ENCODE data around the gene CYSLTR2. TPM values are rescaled to one million over a fixed set of nuclear protein-coding genes. Genes with fewer than 3 reads are reported as not detected.
"Not testable (repeated sequence)": the region's sequence is repeated elsewhere in the genome, so short reads cannot be mapped to it uniquely, and the experiment has no call there.

CYSLTR2 gene
- polyA plus RNA-seq, 4 donors: 0.08 to 1.3 (median 0.38) TPM

DNA sequence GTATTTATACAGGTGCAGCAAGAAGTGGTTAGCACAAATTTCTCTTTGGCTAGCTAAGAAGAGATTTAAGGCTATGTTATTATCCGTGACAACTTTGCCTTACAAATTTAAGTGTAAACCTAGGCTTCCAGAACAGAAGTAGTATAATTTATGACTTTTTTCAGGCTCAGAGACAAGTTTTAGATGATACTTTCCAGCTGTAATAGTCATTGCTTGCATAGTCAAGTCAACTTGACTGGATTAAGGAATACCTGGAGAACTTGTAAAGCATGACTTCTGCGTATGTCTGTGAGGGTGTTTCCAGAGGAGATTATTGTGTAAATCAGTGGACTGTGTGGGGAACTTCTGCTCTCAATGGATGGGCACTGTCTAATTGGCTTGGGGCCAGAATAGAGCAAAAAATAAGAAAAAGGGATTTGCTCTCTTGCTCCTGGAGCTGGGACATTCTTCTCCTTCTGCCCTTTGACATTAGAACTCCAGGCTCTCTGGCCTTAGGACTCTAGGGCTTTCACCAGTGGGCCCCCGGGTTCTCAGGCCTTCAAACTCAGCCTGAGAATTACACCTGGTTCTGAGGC is 33.0 kb downstream of the CYSLTR2 start:
- DNase-seq (ENCODE audit: low read depth in 4 of 4, low spot score in 3 of 4): peak; percentile 6 to 23 (median 14)

- DNase-seq (ENCODE audit: low read depth in 4 of 4, low spot score in 3 of 4): no peak
These were observed 33.5 kb downstream of the CYSLTR2 start for GRCh38 chr13:48687249-48687648.

DNA sequence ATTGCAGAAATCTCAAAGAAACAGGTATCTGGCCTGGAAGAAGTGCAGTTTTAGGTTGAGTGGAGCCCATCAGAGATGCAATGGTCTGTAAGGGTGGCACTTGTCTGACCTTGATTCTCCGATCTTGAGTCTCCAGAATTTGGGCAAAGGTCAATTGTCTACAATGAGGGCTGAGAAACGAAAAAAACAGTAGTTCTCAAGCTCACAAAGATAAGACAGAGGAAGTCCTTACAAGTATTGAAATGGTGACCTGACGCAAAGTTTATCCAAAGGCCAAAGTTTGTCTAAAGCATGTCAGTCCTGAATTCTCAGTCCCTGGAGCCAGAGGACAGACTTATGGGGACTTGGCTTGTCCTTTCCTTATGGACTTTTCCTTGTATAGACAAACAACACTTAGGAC is 40.3 kb downstream of the CYSLTR2 start:
- no peak for DNase-seq (ENCODE audit: low read depth in 4 of 4, low spot score in 3 of 4)

DNA sequence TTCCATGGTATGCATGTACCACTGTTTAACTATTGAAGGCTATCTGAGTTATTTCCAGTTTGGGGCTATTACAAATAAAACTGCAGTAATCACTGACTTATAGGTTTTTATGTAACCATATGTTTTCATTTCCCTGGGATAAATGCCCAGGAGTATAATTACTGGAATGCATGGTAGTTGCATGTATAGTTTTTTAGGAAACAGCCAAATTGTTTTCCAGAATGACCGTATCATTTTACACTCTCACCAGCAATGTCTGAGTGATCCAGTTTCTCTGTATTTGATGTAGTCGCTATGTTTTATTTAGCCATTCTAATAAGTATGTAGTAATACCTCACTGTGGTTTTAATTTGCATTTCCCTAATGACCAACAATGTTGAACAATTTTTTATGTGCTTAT is 42.0 kb downstream of the CYSLTR2 start:
- no peak for DNase-seq (ENCODE audit: low read depth in 4 of 4, low spot score in 3 of 4)

DNA sequence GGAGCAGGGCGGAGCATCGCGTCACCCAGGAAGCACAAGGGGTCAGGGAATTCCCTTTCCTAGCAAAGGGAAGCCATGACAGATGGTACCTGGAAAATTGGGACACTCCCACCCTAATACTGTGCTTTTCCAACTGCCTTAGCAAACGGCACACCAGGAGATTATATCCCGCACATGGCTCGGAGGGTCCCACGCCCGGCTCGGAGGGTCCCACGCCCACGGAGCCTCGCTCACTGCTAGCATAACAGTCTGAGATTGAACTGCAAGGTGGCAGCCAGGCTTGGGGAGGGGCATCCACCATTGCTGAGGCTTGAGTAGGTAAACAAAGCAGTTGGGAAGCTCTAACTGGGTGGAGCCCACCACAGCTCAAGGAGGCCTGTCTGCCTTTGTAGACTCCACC is 42.9 kb downstream of the CYSLTR2 start:
- DNase-seq (ENCODE audit: low read depth in 4 of 4, low spot score in 3 of 4): not testable (repeated sequence)

DNA sequence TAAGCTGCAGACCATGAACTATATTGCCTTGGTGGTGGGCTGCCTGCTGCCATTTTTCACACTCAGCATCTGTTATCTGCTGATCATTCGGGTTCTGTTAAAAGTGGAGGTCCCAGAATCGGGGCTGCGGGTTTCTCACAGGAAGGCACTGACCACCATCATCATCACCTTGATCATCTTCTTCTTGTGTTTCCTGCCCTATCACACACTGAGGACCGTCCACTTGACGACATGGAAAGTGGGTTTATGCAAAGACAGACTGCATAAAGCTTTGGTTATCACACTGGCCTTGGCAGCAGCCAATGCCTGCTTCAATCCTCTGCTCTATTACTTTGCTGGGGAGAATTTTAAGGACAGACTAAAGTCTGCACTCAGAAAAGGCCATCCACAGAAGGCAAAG is 53.7 kb downstream of the CYSLTR2 start:
- no peak for DNase-seq (ENCODE audit: low read depth in 4 of 4, low spot score in 3 of 4)

GRCh38 chr13:48708764-48709163 is 55.0 kb downstream of the CYSLTR2 start:
- no peak for DNase-seq (ENCODE audit: low read depth in 4 of 4, low spot score in 3 of 4)

GRCh38 chr13:48709213-48709612 is 55.5 kb downstream of the CYSLTR2 start:
- no peak for DNase-seq (ENCODE audit: low read depth in 4 of 4, low spot score in 3 of 4)

DNA sequence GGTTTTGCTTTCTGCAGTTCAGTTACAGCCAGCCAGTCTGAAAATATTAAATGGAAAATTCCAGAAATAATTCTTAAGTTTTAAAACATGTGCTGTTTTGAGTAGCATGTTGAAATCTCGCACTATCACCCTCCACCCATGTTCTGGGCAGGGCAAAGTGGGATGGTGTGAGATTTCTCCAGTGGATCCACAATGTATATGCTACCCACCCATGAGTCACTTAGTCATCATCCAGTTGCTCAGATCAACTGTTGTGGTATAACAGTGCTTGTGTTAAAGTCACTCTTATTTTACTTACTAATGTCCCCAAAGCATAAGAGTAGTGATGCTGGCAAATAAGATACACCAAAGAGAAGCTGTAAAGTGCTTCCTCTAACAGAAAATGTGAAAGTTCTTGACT is 56.4 kb downstream of the CYSLTR2 start:
- DNase-seq (ENCODE audit: low read depth in 4 of 4, low spot score in 3 of 4): no peak

DNA sequence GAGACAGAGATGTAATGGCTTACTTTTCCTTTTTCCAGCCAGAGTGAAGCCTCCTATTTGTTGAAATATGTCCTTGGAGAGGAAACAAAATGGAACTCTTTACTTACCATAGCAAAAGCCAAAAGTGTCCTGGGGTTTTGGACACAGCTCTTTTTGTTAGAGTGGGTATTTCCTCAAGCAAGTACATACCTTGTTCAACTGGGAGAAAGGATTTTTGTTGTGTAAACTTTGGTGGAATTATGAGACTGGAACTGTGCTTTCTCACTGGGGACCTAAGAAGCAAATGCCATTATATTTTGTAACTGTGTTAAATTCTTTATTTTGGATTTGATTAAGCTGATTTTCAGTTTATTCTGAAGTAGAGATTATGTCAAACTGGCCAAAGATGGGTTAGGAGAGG is 58.4 kb downstream of the CYSLTR2 start:
- DNase-seq (ENCODE audit: low read depth in 4 of 4, low spot score in 3 of 4): no peak

- no peak for DNase-seq (ENCODE audit: low read depth in 4 of 4, low spot score in 3 of 4)
These were observed 62.2 kb downstream of the CYSLTR2 start for GRCh38 chr13:48715977-48716376.

DNA sequence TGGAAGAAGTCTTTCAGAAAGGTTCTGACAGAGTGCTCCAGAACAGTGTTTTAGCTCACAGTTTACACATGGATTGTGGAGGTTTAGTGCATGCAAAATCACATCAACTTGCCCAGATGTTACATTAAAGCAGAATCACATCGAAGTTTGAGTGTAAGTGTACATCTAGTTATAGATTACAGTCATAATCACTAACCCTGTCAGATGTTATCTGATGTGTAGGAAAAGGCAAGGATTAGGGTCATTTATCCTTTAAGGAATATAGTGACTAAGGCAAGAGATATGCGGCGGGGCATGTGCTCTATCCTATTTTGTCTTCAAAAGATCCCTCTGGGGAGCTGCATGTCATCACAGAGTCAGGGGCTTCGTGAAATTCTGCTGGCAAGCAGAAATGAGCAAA is 66.9 kb downstream of the CYSLTR2 start:
- no peak for DNase-seq (ENCODE audit: low read depth in 4 of 4, low spot score in 3 of 4)

DNA sequence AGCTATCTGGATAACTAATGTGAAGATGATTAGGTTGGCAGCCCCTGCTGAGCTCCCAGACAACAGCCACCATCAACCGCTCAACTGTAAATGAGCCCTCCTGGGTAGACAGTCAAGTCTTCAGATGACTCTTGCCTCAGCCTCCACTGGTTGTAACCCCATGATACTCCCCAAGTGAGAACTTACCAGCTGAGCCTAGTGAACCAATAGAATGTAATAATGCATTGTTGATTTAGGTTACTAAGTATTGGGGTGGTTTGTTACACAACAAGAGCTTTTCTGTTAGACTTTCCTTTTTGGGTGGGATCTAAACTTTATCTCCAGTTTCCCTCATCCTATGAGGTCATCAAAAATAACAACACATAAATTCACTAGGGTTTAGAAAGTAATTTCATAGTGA is 69.4 kb downstream of the CYSLTR2 start:
- DNase-seq (ENCODE audit: low read depth in 4 of 4, low spot score in 3 of 4): no peak

GRCh38 chr13:48725271-48725670 is 71.5 kb downstream of the CYSLTR2 start:
- DNase-seq (ENCODE audit: low read depth in 4 of 4, low spot score in 3 of 4): peak in 3 of 4 donors; percentile 35 to 52 (median 45)

- DNase-seq (ENCODE audit: low read depth in 4 of 4, low spot score in 3 of 4): peak in 3 of 4 donors; percentile 41 to 58 (median 48)
These were observed 73.0 kb downstream of the CYSLTR2 start for GRCh38 chr13:48726711-48727110.

- peak in 3 of 4 donors; percentile 24 to 36 (median 29) for DNase-seq (ENCODE audit: low read depth in 4 of 4, low spot score in 3 of 4)
These were observed 73.7 kb downstream of the CYSLTR2 start for GRCh38 chr13:48727241-48728011.

- no peak for DNase-seq (ENCODE audit: low read depth in 4 of 4, low spot score in 3 of 4)
These were observed 74.5 kb downstream of the CYSLTR2 start for GRCh38 chr13:48728226-48728625.

GRCh38 chr13:48728876-48729275 is 75.1 kb downstream of the CYSLTR2 start:
- DNase-seq (ENCODE audit: low read depth in 4 of 4, low spot score in 3 of 4): no peak

DNA sequence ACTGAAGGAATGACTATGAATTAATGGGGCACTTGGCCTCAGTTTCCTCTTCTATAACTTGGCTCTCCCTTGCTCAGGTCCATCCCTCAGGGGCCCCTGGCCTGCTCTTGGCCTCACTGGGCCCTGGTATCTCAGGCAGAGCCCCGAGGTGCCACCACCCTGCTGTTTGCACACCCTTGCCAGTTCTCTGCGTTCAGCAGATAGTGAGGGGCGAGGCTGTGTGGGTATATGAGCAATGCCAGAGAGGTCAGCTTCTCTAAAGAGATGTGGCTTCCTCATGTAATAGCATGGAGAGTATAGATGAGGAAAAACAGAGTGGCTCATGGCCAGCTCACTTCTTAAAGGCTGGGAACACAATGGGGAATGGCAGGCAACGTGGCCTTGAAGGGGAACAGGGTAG is 76.1 kb downstream of the CYSLTR2 start:
- no peak for DNase-seq (ENCODE audit: low read depth in 4 of 4, low spot score in 3 of 4)

GRCh38 chr13:48731001-48731658 is 77.4 kb downstream of the CYSLTR2 start:
- no peak for DNase-seq (ENCODE audit: low read depth in 4 of 4, low spot score in 3 of 4)

DNA sequence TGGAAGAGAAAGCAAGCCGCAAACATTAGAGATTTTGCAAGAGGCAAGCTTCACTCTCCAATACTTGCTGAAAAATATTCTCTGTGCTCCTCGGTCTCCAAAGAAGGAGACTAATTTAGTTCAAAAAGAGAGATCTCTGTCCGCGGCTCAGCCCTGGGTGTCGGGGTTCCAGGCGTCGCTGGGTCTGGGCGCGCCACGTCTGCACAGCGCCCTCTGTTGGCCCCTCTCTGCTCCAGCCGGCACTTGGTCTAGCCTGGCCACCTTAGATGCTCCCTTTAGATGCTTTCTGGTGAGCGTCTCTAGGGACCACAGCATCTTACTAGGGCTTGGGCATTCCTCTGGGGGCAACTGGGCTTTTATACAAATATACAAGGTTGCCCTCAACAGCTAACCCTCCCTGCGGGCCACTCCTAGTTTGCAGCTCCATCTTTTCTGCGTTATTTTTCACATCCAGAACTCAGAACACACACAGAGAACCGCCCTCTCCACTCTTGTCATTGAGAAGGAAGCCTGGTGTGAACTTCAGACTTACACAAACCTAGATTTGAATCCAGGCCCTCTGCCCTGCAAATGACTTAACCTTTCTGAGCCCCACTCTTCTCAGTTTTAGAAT is 78.3 kb downstream of the CYSLTR2 start:
- DNase-seq (ENCODE audit: low read depth in 4 of 4, low spot score in 3 of 4): no peak

Data from left renal pelvis (tissue), 4 donors.